ENCODE data around the gene ARPC2. TPM values are rescaled to one million over a fixed set of nuclear protein-coding genes. Genes with fewer than 3 reads are reported as not detected.

The ARPC2 gene
- total RNA-seq, 1 donor from 2014 or later = 153 TPM

DNA sequence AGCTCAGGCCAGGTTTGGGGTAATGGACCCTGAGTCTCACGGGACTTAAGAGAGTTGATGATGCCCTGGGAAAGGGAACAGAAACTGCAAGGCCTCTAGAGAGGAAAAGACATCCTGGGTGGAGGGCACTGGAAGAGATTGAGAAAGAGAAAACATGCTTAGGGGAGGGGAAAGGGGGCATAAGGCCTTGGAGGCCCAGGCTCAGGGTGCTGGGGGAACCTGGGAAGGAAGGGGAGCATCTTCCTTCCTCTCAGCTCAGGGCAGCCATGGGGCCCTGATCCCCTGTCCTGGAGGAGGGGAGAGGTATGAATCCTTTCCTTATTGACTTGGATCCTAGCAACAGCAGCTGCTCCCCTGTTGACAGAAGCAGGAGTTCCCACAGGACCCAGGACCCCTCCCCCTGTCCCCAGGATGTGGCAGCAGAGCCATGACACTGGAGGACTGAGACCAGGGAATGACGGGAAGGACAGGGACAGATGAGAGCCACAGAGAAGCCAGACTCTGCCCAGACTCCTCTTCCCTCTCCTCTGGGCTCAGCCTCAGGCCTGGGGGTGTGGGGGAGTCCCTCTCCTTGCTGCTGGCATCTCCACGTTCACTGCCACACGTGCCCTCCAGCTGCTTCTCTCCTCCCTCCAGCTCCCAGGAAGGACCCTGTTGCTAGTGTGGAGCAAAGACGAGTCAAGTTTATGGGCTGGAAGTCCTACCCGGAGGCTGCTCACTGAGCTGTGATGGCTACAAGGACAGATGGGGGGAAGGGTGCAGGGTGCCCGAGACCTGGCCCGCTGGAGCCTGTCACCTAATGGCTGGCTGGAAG is 44.6 kb downstream of the ARPC2 start:
- Mint-ChIP-seq H3K27ac (peak overlapping the region; percentile 84), H3K4me3 (ENCODE audit: low read depth) (peak overlapping the region; percentile 45), H3K4me1 (ENCODE audit: low read depth) (peaks cover 29% of the 10 kb centered on the region), H3K36me3 (ENCODE audit: insufficient read depth) (peaks cover 9% of the 10 kb centered on the region), H3K9me3 (ENCODE audit: low read depth) (no peaks in the 10 kb centered on the region), H3K27me3 (no peaks in the 10 kb centered on the region)
- DNase-seq (ENCODE audit: low spot score, unreplicated experiment) = no peak
- TF ChIP-seq CTCF (IDR thresholded peaks at IDR 0.05; ENCODE audit: unreplicated experiment) = no peak

DNA sequence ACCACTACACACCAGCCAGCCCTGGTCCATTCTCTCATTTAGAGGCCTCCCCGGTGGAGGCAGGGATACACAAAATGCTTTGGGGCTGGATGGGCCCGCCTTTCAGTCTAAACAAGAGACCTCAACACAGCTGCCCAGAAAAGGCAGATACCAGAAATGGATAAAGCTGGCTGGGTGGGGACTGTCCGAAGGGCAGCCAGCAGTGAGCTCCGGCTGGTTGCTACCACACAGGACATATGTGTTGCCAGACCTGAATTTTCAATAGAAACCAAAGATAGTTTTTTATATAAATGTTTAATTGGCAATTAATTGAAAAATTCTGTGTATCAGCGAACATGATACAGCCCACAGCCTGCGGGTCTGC is 45.2 kb downstream of the ARPC2 start:
- H3K36me3 Mint-ChIP-seq (ENCODE audit: insufficient read depth) = peaks cover 11% of the 10 kb centered on the region
- H3K4me3 Mint-ChIP-seq (ENCODE audit: low read depth) = no peak overlapping the region
- no peaks in the 10 kb centered on the region for H3K27me3 Mint-ChIP-seq
- no peaks in the 10 kb centered on the region for H3K9me3 Mint-ChIP-seq (ENCODE audit: low read depth)
- DNase-seq (ENCODE audit: low spot score, unreplicated experiment) = no peak
- peak overlapping the region; percentile 64 for H3K27ac Mint-ChIP-seq
- H3K4me1 Mint-ChIP-seq (ENCODE audit: low read depth) = peaks cover 29% of the 10 kb centered on the region
- TF ChIP-seq CTCF (IDR thresholded peaks at IDR 0.05; ENCODE audit: unreplicated experiment) = no peak

DNA sequence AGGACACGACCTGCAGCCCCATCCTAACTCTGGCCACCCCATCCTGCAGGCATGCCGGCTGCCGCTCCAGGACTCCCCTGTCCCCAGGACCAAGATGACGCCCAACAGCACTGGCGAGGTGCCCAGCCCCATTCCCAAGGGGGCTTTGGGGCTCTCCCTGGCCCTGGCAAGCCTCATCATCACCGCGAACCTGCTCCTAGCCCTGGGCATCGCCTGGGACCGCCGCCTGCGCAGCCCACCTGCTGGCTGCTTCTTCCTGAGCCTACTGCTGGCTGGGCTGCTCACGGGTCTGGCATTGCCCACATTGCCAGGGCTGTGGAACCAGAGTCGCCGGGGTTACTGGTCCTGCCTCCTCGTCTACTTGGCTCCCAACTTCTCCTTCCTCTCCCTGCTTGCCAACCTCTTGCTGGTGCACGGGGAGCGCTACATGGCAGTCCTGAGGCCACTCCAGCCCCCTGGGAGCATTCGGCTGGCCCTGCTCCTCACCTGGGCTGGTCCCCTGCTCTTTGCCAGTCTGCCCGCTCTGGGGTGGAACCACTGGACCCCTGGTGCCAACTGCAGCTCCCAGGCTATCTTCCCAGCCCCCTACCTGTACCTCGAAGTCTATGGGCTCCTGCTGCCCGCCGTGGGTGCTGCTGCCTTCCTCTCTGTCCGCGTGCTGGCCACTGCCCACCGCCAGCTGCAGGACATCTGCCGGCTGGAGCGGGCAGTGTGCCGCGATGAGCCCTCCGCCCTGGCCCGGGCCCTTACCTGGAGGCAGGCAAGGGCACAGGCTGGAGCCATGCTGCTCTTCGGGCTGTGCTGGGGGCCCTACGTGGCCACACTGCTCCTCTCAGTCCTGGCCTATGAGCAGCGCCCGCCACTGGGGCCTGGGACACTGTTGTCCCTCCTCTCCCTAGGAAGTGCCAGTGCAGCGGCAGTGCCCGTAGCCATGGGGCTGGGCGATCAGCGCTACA is 45.9 kb downstream of the ARPC2 start:
- peaks cover 15% of the 10 kb centered on the region for H3K36me3 Mint-ChIP-seq (ENCODE audit: insufficient read depth)

DNA sequence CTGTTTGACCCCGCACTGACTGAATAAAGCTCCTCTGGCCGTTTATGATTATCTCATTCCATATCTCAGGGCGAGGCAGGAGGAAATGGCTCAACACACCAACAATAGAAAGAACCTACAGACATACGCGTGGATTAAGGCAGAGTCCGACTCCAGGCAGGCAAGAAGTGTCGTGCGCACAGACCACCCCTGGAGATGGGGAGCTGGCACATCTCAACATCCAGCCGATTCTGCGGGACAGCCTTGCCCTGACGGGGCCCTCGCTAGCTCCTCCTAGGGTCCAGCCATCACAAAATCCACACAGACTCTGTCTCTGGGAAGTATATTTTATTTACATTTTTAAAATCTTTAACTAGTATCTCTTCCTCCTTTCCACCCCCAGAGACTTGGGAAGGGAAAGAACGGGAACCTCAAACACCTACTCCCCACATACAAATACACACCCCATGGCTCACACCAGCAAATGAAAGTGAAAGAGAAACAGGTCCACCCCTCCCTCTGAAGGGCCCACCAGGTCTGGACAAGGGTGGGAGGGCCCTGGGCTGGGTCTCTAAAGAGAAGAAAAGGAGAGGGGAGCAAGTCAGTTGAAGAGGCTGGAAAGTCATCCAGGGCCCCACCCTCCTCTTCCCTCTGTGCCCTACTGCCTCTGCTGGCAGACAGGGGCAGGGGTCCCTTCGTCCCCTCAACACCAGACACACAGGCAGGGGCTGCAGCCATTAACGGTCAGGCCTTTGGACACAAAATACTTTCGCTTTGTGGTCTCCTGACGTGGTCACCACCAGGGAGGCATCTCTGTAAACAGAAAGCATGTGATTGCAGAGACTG is 47.0 kb downstream of the ARPC2 start:
- Mint-ChIP-seq H3K27me3 (no peaks in the 10 kb centered on the region), H3K4me3 (ENCODE audit: low read depth) (no peak overlapping the region), H3K36me3 (ENCODE audit: insufficient read depth) (peaks cover 15% of the 10 kb centered on the region), H3K27ac (peak overlapping the region; percentile 14), H3K9me3 (ENCODE audit: low read depth) (no peaks in the 10 kb centered on the region), H3K4me1 (ENCODE audit: low read depth) (peaks cover 29% of the 10 kb centered on the region)
- TF ChIP-seq CTCF (IDR thresholded peaks at IDR 0.05; ENCODE audit: unreplicated experiment) = no peak
- DNase-seq (ENCODE audit: low spot score, unreplicated experiment) = no peak

More for the DNA sequence above, 45.9 kb downstream of the ARPC2 start:
- no peak overlapping the region for H3K27ac Mint-ChIP-seq
- H3K9me3 Mint-ChIP-seq (ENCODE audit: low read depth) = no peaks in the 10 kb centered on the region
- no peaks in the 10 kb centered on the region for H3K27me3 Mint-ChIP-seq
- DNase-seq (ENCODE audit: low spot score, unreplicated experiment) = no peak
- H3K4me3 Mint-ChIP-seq (ENCODE audit: low read depth) = no peak overlapping the region
- no peak for TF ChIP-seq CTCF (IDR thresholded peaks at IDR 0.05; ENCODE audit: unreplicated experiment)
- peaks cover 29% of the 10 kb centered on the region for H3K4me1 Mint-ChIP-seq (ENCODE audit: low read depth)
